GM12801 (cell line): ENCODE results near the gene BGLAP.

ENCODE experiments used
- TF ChIP-seq, protein P1 (sequence below): IDR thresholded peaks from one replicate; pipeline ENCODE4 v1.5.1; 2011; ENCODE audit warnings: control low read depth; ENCODE audit not compliant: insufficient read length; ENCODE audit errors: extremely low read depth

BGLAP gene

DNA sequence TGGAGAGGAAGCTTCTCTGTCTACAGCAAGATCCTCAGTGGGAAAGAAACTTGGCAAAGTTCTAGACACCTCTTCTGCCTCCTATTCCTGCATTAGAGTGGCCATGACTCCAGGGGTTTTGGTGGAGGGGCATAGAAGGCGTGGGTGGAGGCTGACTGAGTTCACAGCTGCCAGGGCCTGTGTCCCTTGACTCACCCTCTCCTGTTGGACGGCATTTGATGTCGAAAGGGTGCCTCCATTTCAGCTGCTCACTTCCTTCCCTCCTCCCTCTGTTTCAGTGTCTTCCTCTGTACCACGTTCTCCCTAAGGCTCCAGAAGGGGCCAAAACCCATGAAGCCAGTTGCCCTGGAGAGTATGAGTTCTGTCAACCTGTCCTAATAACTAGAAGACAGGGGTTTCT lies 42.8 kb downstream of the BGLAP start:
- TF ChIP-seq, protein P1, sequence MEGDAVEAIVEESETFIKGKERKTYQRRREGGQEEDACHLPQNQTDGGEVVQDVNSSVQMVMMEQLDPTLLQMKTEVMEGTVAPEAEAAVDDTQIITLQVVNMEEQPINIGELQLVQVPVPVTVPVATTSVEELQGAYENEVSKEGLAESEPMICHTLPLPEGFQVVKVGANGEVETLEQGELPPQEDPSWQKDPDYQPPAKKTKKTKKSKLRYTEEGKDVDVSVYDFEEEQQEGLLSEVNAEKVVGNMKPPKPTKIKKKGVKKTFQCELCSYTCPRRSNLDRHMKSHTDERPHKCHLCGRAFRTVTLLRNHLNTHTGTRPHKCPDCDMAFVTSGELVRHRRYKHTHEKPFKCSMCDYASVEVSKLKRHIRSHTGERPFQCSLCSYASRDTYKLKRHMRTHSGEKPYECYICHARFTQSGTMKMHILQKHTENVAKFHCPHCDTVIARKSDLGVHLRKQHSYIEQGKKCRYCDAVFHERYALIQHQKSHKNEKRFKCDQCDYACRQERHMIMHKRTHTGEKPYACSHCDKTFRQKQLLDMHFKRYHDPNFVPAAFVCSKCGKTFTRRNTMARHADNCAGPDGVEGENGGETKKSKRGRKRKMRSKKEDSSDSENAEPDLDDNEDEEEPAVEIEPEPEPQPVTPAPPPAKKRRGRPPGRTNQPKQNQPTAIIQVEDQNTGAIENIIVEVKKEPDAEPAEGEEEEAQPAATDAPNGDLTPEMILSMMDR, result no peak

DNA sequence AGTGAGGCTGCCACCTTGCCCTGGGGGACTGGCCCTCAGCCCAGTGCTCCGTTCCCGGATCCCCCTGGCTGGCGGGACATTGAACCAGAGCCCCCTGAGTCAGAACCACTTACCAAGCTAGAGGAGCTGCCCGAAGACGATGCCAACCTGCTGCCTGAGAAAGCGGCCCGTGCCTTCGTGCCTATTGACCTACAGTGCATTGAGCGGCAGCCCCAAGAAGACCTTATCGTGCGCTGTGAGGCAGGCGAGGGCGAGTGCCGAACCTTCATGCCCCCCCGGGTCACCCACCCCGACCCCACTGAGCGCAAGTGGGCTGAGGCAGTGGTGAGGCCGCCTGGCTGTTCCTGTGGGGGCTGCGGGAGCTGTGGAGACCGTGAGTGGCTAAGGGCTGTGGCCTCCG lies 43.5 kb downstream of the BGLAP start:
- TF ChIP-seq, protein P1, result no peak

DNA sequence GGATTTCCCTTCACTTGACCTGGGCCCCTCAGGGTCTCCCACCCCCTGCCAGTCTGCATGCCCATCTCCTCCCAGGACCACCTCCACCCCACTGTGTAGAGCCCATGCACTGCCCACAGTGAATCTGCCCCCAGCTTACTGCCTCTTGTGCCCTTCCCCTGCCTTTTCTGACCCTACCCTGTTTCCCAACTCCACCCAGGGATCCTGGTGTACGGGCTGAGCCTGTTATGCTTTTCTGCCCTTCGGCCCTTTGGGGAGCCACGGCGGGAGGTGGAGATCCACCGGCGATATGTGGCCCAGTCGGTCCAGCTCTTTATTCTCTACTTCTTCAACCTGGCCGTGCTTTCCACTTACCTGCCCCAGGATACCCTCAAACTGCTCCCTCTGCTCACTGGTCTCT lies 44.1 kb downstream of the BGLAP start:
- TF ChIP-seq, protein P1, result no peak

DNA sequence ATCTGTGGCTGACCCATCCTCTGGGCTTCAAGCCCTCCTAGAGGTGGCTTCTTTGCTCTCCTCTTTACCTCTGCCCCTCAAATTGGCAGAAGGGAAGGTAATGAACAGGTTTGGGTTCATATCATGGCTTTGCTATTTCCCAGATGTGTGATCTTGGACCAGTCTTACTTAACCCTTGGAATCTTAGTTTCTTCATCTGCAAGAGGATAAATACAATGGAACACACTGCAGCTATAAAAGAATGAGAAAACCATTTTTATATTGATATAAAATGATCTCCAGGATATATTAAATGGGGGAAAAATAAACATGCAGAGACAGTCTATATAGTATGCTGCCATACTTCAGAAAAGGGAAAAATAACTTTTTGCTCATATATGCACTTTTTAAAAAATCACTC lies 47.9 kb downstream of the BGLAP start:
- TF ChIP-seq, protein P1, result no peak

DNA sequence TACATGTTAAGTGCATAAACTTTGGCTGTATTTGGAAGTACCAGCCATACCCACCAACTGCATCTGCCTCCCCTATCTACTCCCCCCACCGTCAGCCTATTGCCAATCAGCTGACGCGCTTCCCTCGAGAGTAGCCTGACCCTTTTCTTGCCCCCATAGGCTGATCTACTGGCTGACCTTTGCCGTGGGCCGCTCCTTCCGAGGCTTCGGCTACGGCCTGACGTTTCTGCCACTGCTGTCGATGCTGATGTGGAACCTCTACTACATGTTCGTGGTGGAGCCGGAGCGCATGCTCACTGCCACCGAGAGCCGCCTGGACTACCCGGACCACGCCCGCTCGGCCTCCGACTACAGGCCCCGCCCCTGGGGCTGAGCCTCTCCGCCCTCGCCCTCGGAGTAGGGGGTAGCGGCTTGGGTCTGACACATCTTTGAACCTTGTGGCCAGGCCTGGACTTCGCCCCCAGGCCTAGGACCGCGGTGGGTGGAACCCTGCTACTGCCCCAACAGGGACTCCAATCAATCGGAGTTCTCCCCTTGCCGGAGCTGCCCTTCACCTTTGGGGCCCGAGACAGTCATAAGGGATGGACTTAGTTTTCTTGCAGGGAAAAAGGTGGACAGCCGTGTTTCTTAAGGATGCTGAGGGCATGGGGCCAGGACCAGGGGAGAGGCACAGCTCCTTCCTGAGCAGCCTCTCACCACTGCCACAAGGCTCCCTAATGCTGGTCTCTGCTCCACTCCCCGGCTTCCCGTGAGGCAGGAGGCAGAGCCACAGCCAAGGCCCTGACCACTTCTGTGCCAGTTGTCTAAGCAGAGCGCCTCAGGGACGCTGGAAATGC lies 49.5 kb downstream of the BGLAP start:
- TF ChIP-seq, protein P1, result no peak
